NCI-H1694 (cell line): Measurements from ENCODE around the gene KISS1R.

ENCODE experiments used
- DNase-seq: peaks from one replicate; lab custom pipeline; 2025; lab: John Stamatoyannopoulos, UW

KISS1R gene

GRCh38 chr19:938233-938923, 21.2 kb downstream of the KISS1R start:
- DNase-seq, result no peak

DNA sequence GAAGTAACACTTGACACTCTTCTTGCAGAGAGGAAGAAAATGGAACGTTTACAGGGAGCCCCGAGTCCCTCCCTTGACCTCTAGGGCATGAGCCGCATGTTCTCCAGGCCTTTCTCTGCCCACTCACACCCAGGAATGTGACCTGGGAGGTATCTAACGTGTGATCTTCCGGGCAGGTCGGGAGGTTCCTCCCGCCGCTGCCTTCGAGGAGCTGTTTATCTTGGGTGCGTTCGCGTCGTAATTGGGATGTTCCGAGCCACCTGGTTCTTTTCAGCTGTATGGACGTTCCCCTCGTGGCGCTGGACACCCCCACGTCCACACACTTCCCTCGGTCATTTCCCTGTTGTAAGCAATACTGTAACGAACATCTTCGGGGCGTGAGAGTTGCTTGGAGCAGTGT, 22.3 kb downstream of the KISS1R start:
- no peak for DNase-seq

- no peak for DNase-seq
Measured at GRCh38 chr19:939922-940321, 22.8 kb downstream of the KISS1R start.

GRCh38 chr19:940591-941291, 23.6 kb downstream of the KISS1R start:
- no peak for DNase-seq

DNA sequence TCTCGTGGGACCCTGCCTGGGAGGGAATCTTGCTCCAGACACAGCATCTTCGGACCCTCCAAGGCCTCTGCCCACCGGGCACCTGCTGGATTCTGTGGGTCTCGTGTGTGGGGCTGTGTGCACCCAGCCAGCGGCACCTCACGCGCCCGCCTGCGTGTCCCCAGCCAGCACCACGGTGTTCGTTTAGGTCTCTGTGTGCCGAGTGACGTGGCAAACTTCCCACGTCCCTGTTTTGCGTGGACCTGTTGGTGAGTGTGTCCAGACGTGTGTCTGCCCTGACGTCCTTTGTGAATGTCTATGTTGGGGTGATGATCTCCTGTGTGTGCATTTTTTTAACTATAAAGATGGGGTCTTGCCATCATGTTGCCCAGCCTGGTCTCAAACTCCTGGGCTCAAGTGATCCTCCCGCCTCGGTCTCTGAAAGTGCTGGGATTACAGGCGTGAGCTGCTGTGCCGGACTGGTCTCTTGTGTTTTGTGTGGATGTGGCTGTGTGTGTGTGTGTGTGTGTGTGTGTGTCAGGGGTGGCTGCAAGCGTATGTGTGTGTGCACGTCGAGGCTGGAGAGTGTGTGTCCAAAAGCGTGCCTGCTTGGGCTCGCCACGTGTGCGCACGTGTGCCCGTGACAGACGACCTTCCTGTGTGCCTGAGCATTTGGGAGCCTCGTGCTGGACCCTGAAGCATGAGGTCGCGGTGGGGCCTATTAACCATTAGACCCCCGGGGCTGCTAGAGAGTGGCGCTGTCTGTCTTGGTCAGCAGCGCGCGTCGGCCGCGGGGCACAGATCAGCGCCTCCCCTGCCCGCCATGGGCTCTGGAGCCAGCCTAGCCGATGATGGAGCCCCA, 24.4 kb downstream of the KISS1R start:
- no peak for DNase-seq

DNA sequence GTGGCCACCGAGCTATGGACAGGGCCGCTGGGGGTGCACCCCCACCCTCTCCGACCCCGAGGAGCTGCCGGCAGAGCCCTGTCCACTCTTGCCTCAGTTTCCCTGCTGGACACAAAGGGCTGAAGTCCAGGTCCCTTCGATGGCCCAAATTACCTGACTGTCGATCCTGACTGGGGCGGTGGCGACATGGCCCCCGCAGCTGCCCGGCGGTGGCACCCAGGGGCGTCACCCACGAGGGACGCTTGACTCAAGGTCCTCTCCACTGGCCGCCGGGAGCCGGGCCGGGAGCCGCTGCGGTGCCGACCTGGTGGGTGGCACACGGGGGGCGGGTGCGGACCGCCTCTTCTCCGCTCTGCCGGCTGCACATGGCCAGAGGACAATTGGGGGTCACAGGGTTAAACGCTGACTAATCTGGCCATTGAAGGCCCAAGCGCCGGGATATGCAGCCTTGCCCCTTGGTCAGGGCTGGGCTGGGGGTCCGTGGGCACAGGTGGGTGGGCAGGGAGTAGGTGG, 25.1 kb downstream of the KISS1R start:
- DNase-seq, result no peak

- DNase-seq, result no peak
Measured at GRCh38 chr19:943551-944170, 26.5 kb downstream of the KISS1R start.

DNA sequence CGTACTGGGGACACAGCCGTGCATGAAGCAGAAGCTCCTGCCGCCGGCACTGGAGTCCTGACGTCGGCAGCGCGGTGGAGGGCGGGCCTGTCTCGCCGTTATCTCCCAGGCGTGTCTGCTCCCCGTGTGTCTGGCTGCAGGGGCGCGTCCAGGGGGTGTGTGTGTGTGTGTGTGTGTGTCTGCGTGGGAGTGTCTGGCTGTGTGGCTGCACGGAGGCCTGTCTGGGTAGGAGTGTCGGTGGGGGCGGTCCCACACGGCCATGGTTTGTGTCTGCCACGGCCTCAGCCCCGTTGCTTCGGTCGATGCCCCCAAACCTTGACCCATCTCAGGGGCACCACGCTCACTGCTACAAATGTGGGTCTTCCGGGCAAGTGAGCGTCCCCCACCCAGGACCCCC, 27.0 kb downstream of the KISS1R start:
- no peak for DNase-seq

- no peak for DNase-seq
Measured at GRCh38 chr19:944663-945241, 27.6 kb downstream of the KISS1R start.

GRCh38 chr19:945401-946252, 28.5 kb downstream of the KISS1R start:
- no peak for DNase-seq

DNA sequence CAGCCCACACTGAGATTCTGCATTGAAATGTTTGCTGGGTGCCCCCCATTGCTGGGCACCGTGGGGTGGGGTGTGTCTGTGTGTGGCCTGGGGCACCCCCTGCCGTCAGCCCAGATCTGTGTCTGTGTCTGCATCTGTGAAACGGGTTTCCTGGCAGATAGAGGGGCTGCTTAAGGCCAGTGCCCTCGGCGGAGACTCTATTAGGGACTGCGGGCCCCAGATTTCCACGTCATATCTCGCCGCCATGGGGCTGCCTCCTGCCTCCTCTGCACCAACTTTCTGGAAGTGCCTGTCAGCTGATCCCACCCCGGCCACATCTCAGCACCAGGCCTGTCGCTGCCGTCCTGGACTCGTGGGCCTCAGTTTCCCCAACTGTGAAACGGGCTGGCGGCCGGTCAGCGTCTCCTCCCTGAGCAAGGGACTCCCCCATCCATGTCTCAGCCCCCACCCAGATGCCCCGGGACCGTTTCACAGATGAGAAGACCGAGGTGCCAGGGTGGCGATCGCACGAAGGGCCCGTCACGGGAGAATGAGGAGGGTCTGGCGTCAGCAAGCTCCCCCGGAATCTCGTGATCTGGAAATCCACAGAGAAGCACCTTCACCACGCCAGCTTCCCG, 30.1 kb downstream of the KISS1R start:
- no peak for DNase-seq

- no peak for DNase-seq
Measured at GRCh38 chr19:947707-948539, 30.8 kb downstream of the KISS1R start.

- DNase-seq, result no peak
Measured at GRCh38 chr19:948842-949496, 31.8 kb downstream of the KISS1R start.

GRCh38 chr19:950352-951066, 33.4 kb downstream of the KISS1R start:
- no peak for DNase-seq

DNA sequence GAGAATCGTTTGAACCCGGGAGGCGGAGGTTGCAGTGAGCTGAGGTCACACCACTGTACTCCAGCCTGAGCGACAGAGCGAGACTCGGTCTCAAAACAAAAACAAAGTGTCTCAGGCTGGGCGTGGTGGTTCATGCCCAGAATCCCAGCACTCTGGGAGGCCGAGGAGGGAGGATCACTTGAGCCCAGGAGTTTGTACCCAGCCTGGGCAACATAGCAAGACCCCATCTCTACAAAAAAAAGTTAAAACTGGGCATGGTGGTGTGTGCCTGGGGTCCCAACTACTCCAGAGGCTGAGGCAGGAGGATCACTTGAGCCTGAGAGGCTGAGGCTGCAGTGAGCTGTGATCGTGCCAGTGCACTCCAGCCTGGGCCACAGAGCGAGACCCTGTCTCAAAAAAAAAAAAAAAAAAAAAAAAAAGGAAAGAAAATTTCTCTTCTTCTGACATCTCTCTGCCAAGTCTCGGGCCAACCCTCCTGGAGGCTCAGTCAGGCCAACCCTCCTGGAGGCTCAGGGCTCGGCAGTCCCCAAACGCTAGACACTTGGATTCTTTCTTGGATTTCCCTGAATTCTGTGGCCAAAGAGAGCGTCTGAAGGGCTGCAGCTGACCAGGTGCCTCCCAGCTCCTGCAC, 35.0 kb downstream of the KISS1R start:
- DNase-seq, result no peak

- DNase-seq, result no peak
Measured at GRCh38 chr19:952680-953444, 35.7 kb downstream of the KISS1R start.
